SU-DHL-6 (cell line): Measurements from ENCODE around the gene TTBK1.

Source experiments
- H2AFZ ChIP-seq: fragments of 200-600 bp; sonication (generic); 2 replicates; pipeline ENCODE4 v1.6.1; 2014; ENCODE audit warnings: low read depth, mild to moderate bottlenecking, moderate library complexity, mixed read lengths, antibody characterized with exemption, low read length; ENCODE audit not compliant: severe bottlenecking
- H3F3A ChIP-seq: fragments of 200-600 bp; shearing (Covaris generic); 2 replicates; pipeline ENCODE4 v1.6.0; 2016; ENCODE audit warnings: antibody characterized with exemption, mild to moderate bottlenecking; ENCODE audit not compliant: insufficient read depth
- H3K27ac ChIP-seq: fragments of 200-600 bp; sonication (generic); 2 replicates; pipeline ENCODE4 v1.5.1; 2016; ENCODE audit warnings: low read depth, mild to moderate bottlenecking, low read length, moderate library complexity, mixed read lengths
- H3K27me3 ChIP-seq: fragments of 200-600 bp; sonication (generic), shearing (Covaris generic); 2 replicates; pipeline ENCODE4 v1.6.0; 2014; ENCODE audit warnings: mild to moderate bottlenecking, low read length
- H3K36me3 ChIP-seq: fragments of 200-600 bp; sonication (generic); 2 replicates; pipeline ENCODE4 v1.6.1; 2014; ENCODE audit warnings: mild to moderate bottlenecking, low read length, mixed read lengths
- H3K4me2 ChIP-seq: fragments of 300-600, 200-600 bp; shearing (Covaris generic), sonication (generic); 2 replicates; pipeline ENCODE4 v1.6.0; 2014; ENCODE audit warnings: low read length, low read depth, mild to moderate bottlenecking; ENCODE audit not compliant: poor library complexity, severe bottlenecking
- H3K4me3 ChIP-seq: fragments of 200-600 bp; sonication (generic); 2 replicates; pipeline ENCODE4 v1.5.1; 2014; ENCODE audit warnings: antibody characterized with exemption, low read length, mild to moderate bottlenecking, mixed read lengths; ENCODE audit not compliant: insufficient read depth, poor library complexity, severe bottlenecking
- H3K79me2 ChIP-seq: fragments of 200-600 bp; sonication (generic); 2 replicates; pipeline ENCODE4 v1.6.1; 2014; ENCODE audit warnings: mild to moderate bottlenecking, low read length, moderate library complexity; ENCODE audit not compliant: insufficient read depth
- H3K9ac ChIP-seq: fragments of 200-600 bp; sonication (generic); 2 replicates; pipeline ENCODE4 v1.7.0; 2014; ENCODE audit warnings: mild to moderate bottlenecking, low read length
- H3K9me2 ChIP-seq: fragments of 200-600 bp; sonication (generic); replicated peaks from 2 replicates; pipeline ENCODE4 v1.6.1; 2014; ENCODE audit warnings: low read length; ENCODE audit not compliant: insufficient read depth
- H3K9me3 ChIP-seq: fragments of 200-600 bp; sonication (generic); 2 replicates; pipeline ENCODE4 v1.6.1; 2014; ENCODE audit warnings: low read length, mixed read lengths; ENCODE audit not compliant: insufficient read depth
- H4K20me1 ChIP-seq: fragments of 200-600 bp; sonication (generic); 2 replicates; pipeline ENCODE4 v1.6.1; 2014; ENCODE audit warnings: low read depth, mild to moderate bottlenecking, antibody characterized with exemption, low read length, moderate library complexity, mixed read lengths
- EZH2phosphoT487 ChIP-seq: fragments of 200-600 bp; sonication (generic), shearing (Covaris generic); conservative IDR thresholded peaks from 2 replicates; pipeline ENCODE4 v1.6.1; 2018; ENCODE audit warnings: mild to moderate bottlenecking, antibody characterized with exemption, low read length, moderate library complexity, mixed read lengths
- TF ChIP-seq, protein P1 (sequence below): fragments of 200-600 bp; sonication (generic); IDR thresholded peaks from one replicate; pipeline ENCODE4 v1.5.1; 2017; ENCODE audit warnings: antibody characterized with exemption, mild to moderate bottlenecking, low read length, moderate library complexity; ENCODE audit not compliant: insufficient read depth, poor library complexity, severe bottlenecking

TTBK1 gene

DNA sequence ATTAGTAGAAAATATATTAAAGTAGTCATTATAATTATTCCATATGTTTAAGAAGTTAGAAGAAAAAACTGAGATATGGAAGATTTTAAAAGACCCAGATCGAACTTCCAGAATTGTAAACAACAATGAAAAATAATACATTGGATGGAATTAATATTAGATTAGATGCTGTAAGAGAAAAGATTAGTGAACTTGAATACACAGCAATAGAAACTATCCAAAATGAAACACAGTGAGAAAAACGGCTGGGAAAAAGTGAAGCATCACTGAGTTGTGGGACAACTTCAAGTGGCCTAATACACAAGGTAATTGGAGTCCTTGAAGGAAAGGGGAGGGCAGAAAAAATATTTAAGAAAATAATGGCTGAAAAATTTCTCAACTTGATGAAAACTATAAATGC, 4.2 kb upstream of the TTBK1 start:
- H3K4me2 ChIP-seq = no peak overlapping the region
- no peak for TF ChIP-seq EZH2phosphoT487
- TF ChIP-seq, protein P1, sequence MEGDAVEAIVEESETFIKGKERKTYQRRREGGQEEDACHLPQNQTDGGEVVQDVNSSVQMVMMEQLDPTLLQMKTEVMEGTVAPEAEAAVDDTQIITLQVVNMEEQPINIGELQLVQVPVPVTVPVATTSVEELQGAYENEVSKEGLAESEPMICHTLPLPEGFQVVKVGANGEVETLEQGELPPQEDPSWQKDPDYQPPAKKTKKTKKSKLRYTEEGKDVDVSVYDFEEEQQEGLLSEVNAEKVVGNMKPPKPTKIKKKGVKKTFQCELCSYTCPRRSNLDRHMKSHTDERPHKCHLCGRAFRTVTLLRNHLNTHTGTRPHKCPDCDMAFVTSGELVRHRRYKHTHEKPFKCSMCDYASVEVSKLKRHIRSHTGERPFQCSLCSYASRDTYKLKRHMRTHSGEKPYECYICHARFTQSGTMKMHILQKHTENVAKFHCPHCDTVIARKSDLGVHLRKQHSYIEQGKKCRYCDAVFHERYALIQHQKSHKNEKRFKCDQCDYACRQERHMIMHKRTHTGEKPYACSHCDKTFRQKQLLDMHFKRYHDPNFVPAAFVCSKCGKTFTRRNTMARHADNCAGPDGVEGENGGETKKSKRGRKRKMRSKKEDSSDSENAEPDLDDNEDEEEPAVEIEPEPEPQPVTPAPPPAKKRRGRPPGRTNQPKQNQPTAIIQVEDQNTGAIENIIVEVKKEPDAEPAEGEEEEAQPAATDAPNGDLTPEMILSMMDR = no peak
- no peaks in the 10 kb centered on the region for H3K36me3 ChIP-seq
- H3K9ac ChIP-seq = no peak overlapping the region
- H2AFZ ChIP-seq = no peak overlapping the region
- H3K79me2 ChIP-seq = no peaks in the 10 kb centered on the region
- peaks cover 4% of the 10 kb centered on the region; the same call in 1 of the 2 replicates for H3K9me3 ChIP-seq
- H3K4me3 ChIP-seq = no peak overlapping the region
- no peak overlapping the region for H3K27ac ChIP-seq
- H4K20me1 ChIP-seq = no peaks in the 10 kb centered on the region
- no peaks in the 10 kb centered on the region for H3F3A ChIP-seq
- no peaks in the 10 kb centered on the region for H3K9me2 ChIP-seq
- H3K27me3 ChIP-seq = 0 out of 2 replicates have a peak, but pooled peaks cover 3% of the 10 kb centered on the region

DNA sequence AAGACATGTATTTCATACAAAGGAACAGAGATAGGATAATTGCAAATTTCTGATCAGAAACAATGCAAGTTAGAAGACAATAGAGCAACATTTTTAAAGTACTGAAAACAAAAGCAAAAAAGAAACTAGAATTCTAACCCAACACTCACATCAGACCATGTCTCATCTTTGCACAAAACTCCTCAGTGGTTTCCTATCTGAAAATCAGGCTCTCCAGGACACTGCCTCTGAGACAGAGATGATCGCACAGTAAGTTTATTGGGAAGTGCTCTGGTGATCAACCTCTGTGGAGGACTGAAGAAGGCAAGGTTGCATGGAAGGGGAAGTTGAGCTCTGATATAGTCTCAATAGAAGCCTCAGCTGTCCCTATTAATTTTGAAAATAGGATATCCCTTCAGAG, 2.3 kb upstream of the TTBK1 start:
- Histone ChIP-seq H3K27me3 (0 out of 2 replicates have a peak, but pooled peaks cover 3% of the 10 kb centered on the region), H3K79me2 (no peaks in the 10 kb centered on the region), H4K20me1 (no peaks in the 10 kb centered on the region), H3K27ac (no peak overlapping the region), H3K36me3 (no peaks in the 10 kb centered on the region), H3K9me3 (peaks cover 4% of the 10 kb centered on the region; the same call in 1 of the 2 replicates), H3K4me3 (no peak overlapping the region), H3F3A (peaks cover 5% of the 10 kb centered on the region; the same call in 1 of the 2 replicates), H3K9ac (no peak overlapping the region), H3K4me2 (no peak overlapping the region), H2AFZ (no peak overlapping the region), H3K9me2 (no peaks in the 10 kb centered on the region)
- no peak for TF ChIP-seq EZH2phosphoT487
- TF ChIP-seq, protein P1 = no peak

DNA sequence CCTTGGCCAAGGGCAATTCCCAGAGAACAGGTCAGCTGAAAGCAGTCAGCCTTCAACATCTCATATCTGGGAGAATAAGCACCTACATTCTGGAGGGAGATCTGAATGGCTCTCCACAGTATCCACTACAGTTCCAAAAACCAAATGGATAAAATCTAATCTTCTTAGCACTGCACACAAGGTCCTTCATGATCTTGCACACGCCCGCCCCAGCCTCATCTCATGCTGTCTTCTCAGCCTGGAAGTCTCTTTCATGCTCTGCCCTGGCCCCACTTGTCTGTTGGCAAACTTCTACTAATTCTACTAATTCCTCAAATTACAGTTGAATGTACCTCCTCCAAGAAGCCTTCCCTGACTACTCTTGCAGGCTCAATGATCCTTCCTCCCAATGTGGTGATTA, 1.8 kb upstream of the TTBK1 start:
- H2AFZ ChIP-seq = no peak overlapping the region
- H3K27me3 ChIP-seq = no peaks in the 10 kb centered on the region
- H3F3A ChIP-seq = peaks cover 5% of the 10 kb centered on the region; the same call in 1 of the 2 replicates
- peaks cover 4% of the 10 kb centered on the region; the same call in 1 of the 2 replicates for H3K9me3 ChIP-seq
- no peak overlapping the region for H3K4me2 ChIP-seq
- no peak overlapping the region for H3K4me3 ChIP-seq
- H3K36me3 ChIP-seq = no peaks in the 10 kb centered on the region
- H3K9ac ChIP-seq = no peak overlapping the region
- TF ChIP-seq EZH2phosphoT487 = no peak
- TF ChIP-seq, protein P1 = no peak
- no peaks in the 10 kb centered on the region for H4K20me1 ChIP-seq
- no peaks in the 10 kb centered on the region for H3K79me2 ChIP-seq
- H3K27ac ChIP-seq = no peak overlapping the region
- H3K9me2 ChIP-seq = no peaks in the 10 kb centered on the region
